HepG2 (cell line): ENCODE measurements around the gene ASB7. TPM values are rescaled to one million over a fixed set of nuclear protein-coding genes. Genes with fewer than 3 reads are reported as not detected.

Source experiments
- ATAC-seq: fragments of 200-7000 bp; cut with Tn5 transposase; 3 replicates; pipeline ENCODE4 v1.9.1; 2020; ENCODE audit warnings: mild to moderate bottlenecking, moderate library complexity
- BruUV-seq: library from RNA; stranded (reverse); fragments of 400-500 nt; replicated peaks from 2 replicates; lab custom pipeline; 2021; lab: Mats Ljungman, UMichigan
- CTCF ChIA-PET: fragments of 300-600 bp; formaldehyde crosslinking; extraction: SDS; loops from one replicate; lab custom pipeline; 2021; ENCODE audit warnings: low total read pairs, inconsistent platforms, low intra/inter-chr PET ratio; lab: Yijun Ruan, JAX
- POLR2A ChIA-PET: fragments of 350-600 bp; sonication (Branson Sonifier 250); formaldehyde crosslinking; loops from one replicate; lab custom pipeline; 2020; ENCODE audit warnings: antibody characterized with exemption, inconsistent platforms; lab: Yijun Ruan, JAX
- DNase-seq: peaks from one replicate; pipeline ENCODE4 v3.0.0-alpha.2; 2015; ENCODE audit warnings: low spot score
- FAIRE-seq: peaks from 3 replicates; lab custom pipeline; 2011; peaks lifted over from hg19 to GRCh38; lab: Jason Lieb, UNC
- H2AFZ ChIP-seq: one replicate; pipeline ENCODE4 v1.6.1; 2011; ENCODE audit warnings: low read length, inconsistent platforms
- H3K27ac ChIP-seq: fragments of 300-600 bp; 3 replicates; pipeline ENCODE4 v1.8.0; 2011; ENCODE audit warnings: mixed run types, mild to moderate bottlenecking, mixed read lengths, low read length, inconsistent platforms; ENCODE audit not compliant: insufficient read depth; ENCODE audit errors: extremely low read length
- H3K27me3 ChIP-seq, 2 experiments: fragments of 200-600 bp in 1 of 2; 2 replicates in 1 of 2; 3 replicates in 1 of 2; pipeline versions ENCODE4 v1.6.0 to v1.8.0; 2011; ENCODE audit warnings: low read length in 2 of 2, mild to moderate bottlenecking in 2 of 2, moderate library complexity in 2 of 2, inconsistent platforms in 1 of 2; ENCODE audit not compliant: insufficient read depth in 2 of 2, control insufficient read depth in 1 of 2
- H3K36me3 ChIP-seq, 2 experiments: fragments of 200-600 bp in 1 of 2; replicated peaks in 1 of 2; 2 replicates in 1 of 2; 3 replicates in 1 of 2; pipeline versions ENCODE4 v1.5.1 to v1.8.0; 2011; ENCODE audit warnings: low read length in 2 of 2, inconsistent platforms in 1 of 2; ENCODE audit not compliant: insufficient read depth in 2 of 2, control insufficient read depth in 1 of 2
- H3K4me1 ChIP-seq: 2 replicates; pipeline ENCODE4 v1.5.1; 2012; ENCODE audit warnings: low read length, inconsistent platforms; ENCODE audit not compliant: insufficient read depth
- H3K4me2 ChIP-seq: 2 replicates; pipeline ENCODE4 v1.6.0; 2011; ENCODE audit warnings: low read depth, low read length, inconsistent platforms
- H3K4me3 ChIP-seq, 3 experiments: fragments of 200-600 bp in 1 of 3; sonication (generic), shearing (Covaris generic) in 1 of 3; replicated peaks in 1 of 3; 2 replicates each; pipeline ENCODE4 v1.5.1; 2011 to 2016; ENCODE audit warnings: low read length in 3 of 3, inconsistent platforms in 2 of 3, low read depth in 2 of 3, mild to moderate bottlenecking in 2 of 3, control low read depth in 1 of 3, mixed read lengths in 1 of 3; ENCODE audit not compliant: insufficient read depth in 1 of 3
- H3K79me2 ChIP-seq: one replicate; pipeline ENCODE4 v1.6.1; 2011; ENCODE audit warnings: low read length, inconsistent platforms; ENCODE audit not compliant: insufficient read depth
- H3K9ac ChIP-seq: 2 replicates; pipeline ENCODE4 v1.6.0; 2011; ENCODE audit warnings: mild to moderate bottlenecking, low read depth, low read length, inconsistent platforms; ENCODE audit not compliant: insufficient read depth
- H3K9me3 ChIP-seq: 2 replicates; pipeline ENCODE4 v1.5.1; 2012; ENCODE audit warnings: mild to moderate bottlenecking, low read length
- H4K20me1 ChIP-seq: 2 replicates; pipeline ENCODE4 v1.6.0; 2011; ENCODE audit warnings: inconsistent platforms, mild to moderate bottlenecking, low read length, moderate library complexity; ENCODE audit not compliant: insufficient read depth
- BCL3 ChIP-seq: sonication (generic); formaldehyde crosslinking; IDR thresholded peaks from 2 replicates; pipeline ENCODE4 v1.5.1; 2020; ENCODE audit warnings: mild to moderate bottlenecking, missing genetic modification reagents, moderate library complexity
- BCL6 ChIP-seq: IDR thresholded peaks from 2 replicates; pipeline ENCODE4 v1.6.1; 2016; ENCODE audit warnings: missing genetic modification reagents, missing compliant biosample characterization
- DMAP1 ChIP-seq: IDR thresholded peaks from 2 replicates; pipeline ENCODE4 v1.6.1; 2016
- HIC2 ChIP-seq: sonication (generic); formaldehyde crosslinking; IDR thresholded peaks from 2 replicates; pipeline ENCODE4 v1.9.0; 2022; ENCODE audit warnings: low read depth, missing genetic modification reagents
- NR2C2 ChIP-seq: sonication (generic); formaldehyde crosslinking; IDR thresholded peaks from 2 replicates; pipeline ENCODE4 v1.4.0; 2020; ENCODE audit warnings: missing genetic modification reagents, mild to moderate bottlenecking, moderate library complexity, borderline replicate concordance
- POLR2AphosphoS2 ChIP-seq: IDR thresholded peaks from 2 replicates; pipeline ENCODE4 v1.6.1; 2011; ENCODE audit warnings: low read depth, low read length, improper control_type of control experiment
- SP140L ChIP-seq: sonication (generic); formaldehyde crosslinking; IDR thresholded peaks from 2 replicates; pipeline ENCODE4 v1.4.0; 2020; ENCODE audit warnings: missing genetic modification reagents, borderline replicate concordance
- U2AF1 ChIP-seq: fragments of 200-400 bp; formaldehyde crosslinking; optimal IDR thresholded peaks from 2 replicates; pipeline ENCODE3; 2017; ENCODE audit warnings: mild to moderate bottlenecking, low read depth, low read length
- ZNF280B ChIP-seq: sonication (generic); formaldehyde crosslinking; IDR thresholded peaks from 2 replicates; pipeline ENCODE4 v1.5.0; 2020; ENCODE audit warnings: missing genetic modification reagents, mild to moderate bottlenecking, borderline replicate concordance
- ZNF589 ChIP-seq: sonication (generic); formaldehyde crosslinking; conservative IDR thresholded peaks from 2 replicates; pipeline ENCODE4 v1.8.0; 2022; ENCODE audit warnings: mild to moderate bottlenecking, moderate library complexity, missing genetic modification reagents
- ZNF766 ChIP-seq: sonication (generic); formaldehyde crosslinking; IDR thresholded peaks from 2 replicates; pipeline ENCODE4 v1.5.0; 2020; ENCODE audit warnings: missing genetic modification reagents, borderline replicate concordance
- whole genome bisulfite sequencing: methylation state at CpG from one replicate; pipeline ENCODE4 v1.1.6; 2017; ENCODE audit warnings: low lambda C conversion rate; 5-methylcytosine and 5-hydroxymethylcytosine counted together
- in situ Hi-C: cut with HindIII; loops from 2 replicates; pipeline ENCODE4 v1.10.0; 2017; ENCODE audit warnings: low pct_unique_long_range_greater_than_20kb; ENCODE audit not compliant: extremely low pct_ligation_motif_present
- intact Hi-C: fragments of 100-400 bp; cut with micrococcal nuclease; formaldehyde crosslinking; loops from one replicate; pipeline ENCODE4 v1.10.0; 2022; ENCODE audit not compliant: unreplicated experiment
- polyA plus RNA-seq, 8 experiments: library from polyadenylated mRNA; depleted of rRNA in 3 of 8; stranded (reverse) in 7 of 8; unstranded in 1 of 8; fragments of >200 nt; fragmentation: Illumina TruSeq in 4 of 8; extraction: Trizol in 4 of 8; gene quantifications; 2 replicates each; pipeline versions ENCODE4 v1.2.1 to v1.2.3, GENCODE V29; 2011 to 2016; ENCODE audit warnings: low read depth in 4 of 8, missing spikeins in 1 of 8, mixed read lengths in 1 of 8; ENCODE audit not compliant: insufficient read depth in 1 of 8
- total RNA-seq, 5 experiments: library from RNA; depleted of rRNA; stranded (reverse); fragments of >200 nt; fragmentation: Illumina TruSeq; extraction: Trizol; gene quantifications; 2 replicates each; pipeline ENCODE4 v1.2.3, GENCODE V29; 2016; ENCODE audit warnings: low read depth in 1 of 5

ASB7 gene
- total and polyA plus RNA-seq, 2 of the 13 experiments (the other 11 are each of a cell fraction or from before 2014, with no cell fraction given), result 7.7 to 12.1 TPM

GRCh38 chr15:100690032-100690794 lies 87.8 kb downstream of the ASB7 start:
- ChIA-PET CTCF (no interaction called here), POLR2A (no interaction called here)
- Histone ChIP-seq H3K4me3 (no peak overlapping the region), H3K9me3 (peaks cover 14% of the 10 kb centered on the region), H3K27ac (no peak overlapping the region), H3K9ac (no peak overlapping the region), H2AFZ (no peak overlapping the region), H3K27me3 (peaks cover 2 to 8% of the 10 kb centered on the region in 2 experiments; a peak in 1 of 5 replicates), H3K36me3 (no peaks in the 10 kb centered on the region), H3K79me2 (no peaks in the 10 kb centered on the region), H3K4me2 (no peak overlapping the region), H3K4me1 (no peaks in the 10 kb centered on the region), H4K20me1 (no peaks in the 10 kb centered on the region)
- 47% methylated on average over 18 of the region's 18 CpGs for WGBS
- FAIRE-seq, result no peak
- in situ Hi-C loops, result no loop called here
- no TSS peak for BruUV-seq
- no peak for ATAC-seq
- DNase-seq, result no peak
- TF ChIP-seq POLR2AphosphoS2 (no peak), HIC2 (no peak), ZNF280B (no peak), ZNF766 (CRISPR knock-in tag) (no peak), SP140L (CRISPR knock-in tag) (no peak), ZNF589 (CRISPR knock-in tag) (no peak), DMAP1 (CRISPR knock-in tag) (no peak), U2AF1 (no peak), BCL3 (CRISPR knock-in tag) (no peak), BCL6 (no peak), NR2C2 (no peak)
- intact Hi-C loops, result no loop called here
